Left colon (tissue), 2 donors: ENCODE measurements around the gene ATP6V0A1. TPM values are rescaled to one million over a fixed set of nuclear protein-coding genes. Genes with fewer than 3 reads are reported as not detected.
A peak's percentile ranks its signal among the peaks of the same experiment; 100 is the strongest.
"Not testable (repeated sequence)": the region's sequence is repeated elsewhere in the genome, so short reads cannot be mapped to it uniquely, and the experiment has no call there.

Source experiments
- ATAC-seq: fragments of 200-7000 bp; cut with Tn5 transposase; one replicate; pipeline ENCODE4 v1.9.1; 2020; ENCODE audit warnings: mild to moderate bottlenecking, moderate library complexity
- DNase-seq, 2 donors: peaks; one replicate each; pipeline ENCODE4 v3.0.0-alpha.2; 2020
- intact Hi-C, 2 donors: fragments of 100-400 bp; cut with DNase I in 1 of 2; cut with micrococcal nuclease in 1 of 2; formaldehyde crosslinking; loops; one replicate each; pipeline versions ENCODE4 v1.11.2 to v1.14.0; 2022; cut with DNase I, micrococcal nuclease
- total RNA-seq, 2 donors: library from RNA; stranded (reverse); fragmentation: NEBNext Ultra II Directional; extraction: Animal tissue kit (Norgen Biotek cat#: 25700); gene quantifications; one replicate each; pipeline ENCODE4 v1.2.1, GENCODE V29; 2021
- donor health status: DM: no; HTN: no; CAD: no.
- donor health status: DM: yes; HTN: yes; CAD: no.

Gene ATP6V0A1
- total RNA-seq, 2 donors from 2014 or later, result 92.6 to 96.2 TPM

- intact Hi-C loops, DNase-seq, ATAC-seq: not testable (repeated sequence)
These were observed 87.3 kb downstream of the ATP6V0A1 start for GRCh38 chr17:42545755-42546505.

- DNase-seq (peak in 1 of 2 donors; percentile 23), ATAC-seq (no peak)
- intact Hi-C loops, result no loop called here
These were observed 88.4 kb downstream of the ATP6V0A1 start for GRCh38 chr17:42547001-42547461.

- ATAC-seq (no peak), DNase-seq (peak in 1 of 2 donors; percentile 21)
- intact Hi-C loops, result no loop called here
These were observed 89.0 kb downstream of the ATP6V0A1 start for GRCh38 chr17:42547698-42548069.

GRCh38 chr17:42548070-42548837 lies 89.6 kb downstream of the ATP6V0A1 start:
- intact Hi-C loops, result no loop called here
- ATAC-seq (peak; percentile 92), DNase-seq (peak; percentile 88 to 96)

GRCh38 chr17:42548993-42549755 lies 90.5 kb downstream of the ATP6V0A1 start:
- DNase-seq (no peak), ATAC-seq (no peak)

GRCh38 chr17:42552736-42553135 lies 94.1 kb downstream of the ATP6V0A1 start, which contains the start of gene HSD17B1:
TSS of gene HSD17B1 (plus strand) at chr17:42552923. CDS start at chr17:42552934, 11 bp downstream.
- DNase-seq, intact Hi-C loops, ATAC-seq: not testable (repeated sequence)

More at GRCh38 chr17:42548993-42549755, 90.5 kb downstream of the ATP6V0A1 start:
- intact Hi-C loops, result no loop called here

GRCh38 chr17:42553161-42553818 lies 94.6 kb downstream of the ATP6V0A1 start:
- ATAC-seq, result no peak
- intact Hi-C loops, result no loop called here
- DNase-seq, result peak; percentile 29

- DNase-seq (peak; percentile 36 to 42), ATAC-seq (peak; percentile 47)
- intact Hi-C loops, result no loop called here
These were observed 95.2 kb downstream of the ATP6V0A1 start for GRCh38 chr17:42553866-42554249.

- peak; percentile 89 for ATAC-seq
- DNase-seq, result peak; percentile 88 to 92
- intact Hi-C loops, result no loop called here
These were observed 95.8 kb downstream of the ATP6V0A1 start for GRCh38 chr17:42554250-42555121.

- ATAC-seq, result no peak
- intact Hi-C loops, result no loop called here
- DNase-seq, result no peak
These were observed 96.5 kb downstream of the ATP6V0A1 start for GRCh38 chr17:42555122-42555622.

- DNase-seq, result peak in 1 of 2 donors; percentile 32
- intact Hi-C loops, ATAC-seq: not testable (repeated sequence)
These were observed 97.4 kb downstream of the ATP6V0A1 start for GRCh38 chr17:42555961-42556617.

GRCh38 chr17:42559075-42559474 lies 100.4 kb downstream of the ATP6V0A1 start:
- peak; percentile 29 for ATAC-seq
- peak; percentile 48 to 54 for DNase-seq
- intact Hi-C loops, result no loop called here

GRCh38 chr17:42560246-42560645 lies 101.6 kb downstream of the ATP6V0A1 start:
- intact Hi-C loops, result no loop called here
- DNase-seq, result no peak
- ATAC-seq, result no peak

- ATAC-seq, result peak; percentile 74
- intact Hi-C loops, result no loop called here
- peak; percentile 96 to 97 for DNase-seq
These were observed 103.3 kb downstream of the ATP6V0A1 start, which contains the start of gene COASY for GRCh38 chr17:42561897-42562387. TSS of gene COASY (plus strand) at chr17:42562148. CDS start at chr17:42562623, 475 bp downstream.

GRCh38 chr17:42562388-42563142 lies 103.9 kb downstream of the ATP6V0A1 start:
- peak in 1 of 2 donors; percentile 42 for DNase-seq
- ATAC-seq, result peak; percentile 11
- intact Hi-C loops, result no loop called here

GRCh38 chr17:42563143-42563509 lies 104.4 kb downstream of the ATP6V0A1 start:
- no peak for ATAC-seq
- intact Hi-C loops, result no loop called here
- peak in 1 of 2 donors; percentile 32 for DNase-seq
